H9 (cell line): Measurements from ENCODE around the gene SEMA4D. TPM values are rescaled to one million over a fixed set of nuclear protein-coding genes. Genes with fewer than 3 reads are reported as not detected.

Source experiments
- DNase-seq: peaks from one replicate; pipeline ENCODE4 v3.0.0-alpha.2; 2017
- H2AFZ ChIP-seq: one replicate; pipeline ENCODE4 v1.6.1; 2013; ENCODE audit warnings: mild to moderate bottlenecking, low read length, control low read depth, moderate library complexity
- H2AK5ac ChIP-seq: 2 replicates; pipeline ENCODE4 v1.6.1; 2013; ENCODE audit warnings: low read length, control low read depth, mixed read lengths; ENCODE audit not compliant: insufficient read length
- H2BK120ac ChIP-seq: one replicate; pipeline ENCODE4 v1.6.1; 2013; ENCODE audit warnings: low read depth, mild to moderate bottlenecking, low read length, control low read depth, inconsistent platforms; ENCODE audit not compliant: poor library complexity, severe bottlenecking
- H2BK12ac ChIP-seq: 2 replicates; pipeline ENCODE4 v1.6.1; 2013; ENCODE audit warnings: low read length, control low read depth, mixed read lengths, low read depth; ENCODE audit not compliant: insufficient read length
- H2BK15ac ChIP-seq: 2 replicates; pipeline ENCODE4 v1.6.1; 2013; ENCODE audit warnings: low read depth, low read length, control low read depth
- H2BK20ac ChIP-seq: one replicate; pipeline ENCODE4 v1.6.1; 2013; ENCODE audit warnings: low read depth, mild to moderate bottlenecking, low read length, control low read depth, inconsistent platforms; ENCODE audit not compliant: poor library complexity, severe bottlenecking
- H2BK5ac ChIP-seq: 2 replicates; pipeline ENCODE4 v1.6.1; 2013; ENCODE audit warnings: low read length, control low read depth, mixed read lengths; ENCODE audit not compliant: insufficient read length
- H3K14ac ChIP-seq: 2 replicates; pipeline ENCODE4 v1.6.1; 2013; ENCODE audit warnings: low read length, control low read depth; ENCODE audit not compliant: insufficient read depth
- H3K18ac ChIP-seq: 2 replicates; pipeline ENCODE4 v1.6.1; 2013; ENCODE audit warnings: low read depth, mild to moderate bottlenecking, mixed read lengths, low read length, control low read depth; ENCODE audit not compliant: insufficient read length
- H3K23ac ChIP-seq: 2 replicates; pipeline ENCODE4 v1.6.1; 2013; ENCODE audit warnings: low read length, control low read depth, mixed read lengths, low read depth; ENCODE audit not compliant: insufficient read length
- H3K23me2 ChIP-seq: 2 replicates; pipeline ENCODE4 v1.6.1; 2013; ENCODE audit warnings: low read depth, mild to moderate bottlenecking, mixed read lengths, low read length, control low read depth; ENCODE audit not compliant: insufficient read length, poor library complexity, severe bottlenecking
- H3K27ac ChIP-seq: 2 replicates; pipeline ENCODE4 v1.5.1; 2013; ENCODE audit warnings: low read length, control low read depth, mixed read lengths, low read depth; ENCODE audit not compliant: insufficient read length
- H3K27me3 ChIP-seq: 2 replicates; pipeline ENCODE4 v1.6.1; 2013; ENCODE audit warnings: low read length, control low read depth, inconsistent platforms; ENCODE audit not compliant: insufficient read depth
- H3K4ac ChIP-seq: 2 replicates; pipeline ENCODE4 v1.6.1; 2013; ENCODE audit warnings: low read depth, mild to moderate bottlenecking, control low read depth, inconsistent platforms, low read length, moderate library complexity
- H3K4me1 ChIP-seq: 2 replicates; pipeline ENCODE4 v1.6.1; 2013; ENCODE audit warnings: low read length, control low read depth, inconsistent platforms; ENCODE audit not compliant: insufficient read depth
- H3K4me2 ChIP-seq: 2 replicates; pipeline ENCODE4 v1.6.1; 2013; ENCODE audit warnings: low read length, control low read depth, mixed read lengths; ENCODE audit not compliant: insufficient read length, insufficient read depth
- H3K56ac ChIP-seq: 2 replicates; pipeline ENCODE4 v1.6.1; 2013; ENCODE audit warnings: low read depth, mild to moderate bottlenecking, mixed read lengths, low read length, control low read depth; ENCODE audit not compliant: insufficient read length
- H3K79me1 ChIP-seq: 2 replicates; pipeline ENCODE4 v1.6.1; 2013; ENCODE audit warnings: low read depth, mild to moderate bottlenecking, moderate library complexity, low read length, control low read depth, inconsistent platforms; ENCODE audit not compliant: insufficient read depth, poor library complexity, severe bottlenecking
- H3K79me2 ChIP-seq: 2 replicates; pipeline ENCODE4 v1.6.1; 2013; ENCODE audit warnings: low read length, control low read depth, inconsistent platforms; ENCODE audit not compliant: insufficient read depth
- H3K9ac ChIP-seq: 2 replicates; pipeline ENCODE4 v1.6.1; 2013; ENCODE audit warnings: low read length, control low read depth, mixed read lengths; ENCODE audit not compliant: insufficient read length; ENCODE audit errors: extremely low read depth
- H3K9me3 ChIP-seq: one replicate; pipeline ENCODE4 v1.6.1; 2013; ENCODE audit warnings: low read depth, low read length, inconsistent platforms; ENCODE audit not compliant: control insufficient read depth
- H3T11ph ChIP-seq: one replicate; pipeline ENCODE4 v1.6.1; 2013; ENCODE audit warnings: mild to moderate bottlenecking, low read length, control low read depth, inconsistent platforms
- H4K20me1 ChIP-seq: one replicate; pipeline ENCODE4 v1.6.1; 2013; ENCODE audit not compliant: control insufficient read depth, insufficient read length, insufficient read depth
- H4K5ac ChIP-seq: 2 replicates; pipeline ENCODE4 v1.6.1; 2013; ENCODE audit warnings: low read depth, mild to moderate bottlenecking, mixed read lengths, low read length, control low read depth; ENCODE audit not compliant: insufficient read length
- H4K8ac ChIP-seq: replicated peaks from 2 replicates; pipeline ENCODE4 v1.6.1; 2013; ENCODE audit warnings: low read length, control low read depth, mixed read lengths, low read depth; ENCODE audit not compliant: insufficient read length
- H4K91ac ChIP-seq: 2 replicates; pipeline ENCODE4 v1.6.1; 2013; ENCODE audit warnings: low read depth, mild to moderate bottlenecking, moderate library complexity, mixed read lengths, low read length, control low read depth; ENCODE audit not compliant: insufficient read length
- H3K27ac Mint-ChIP-seq, 3 experiments: 2 replicates in 2 of 3; 3 replicates in 1 of 3; pipeline ENCODE4 v1.8.0; 2020 to 2021; ENCODE audit warnings: mixed read lengths in 3 of 3, mild to moderate bottlenecking in 1 of 3, moderate library complexity in 1 of 3
- H3K27me3 Mint-ChIP-seq: 2 replicates; pipeline ENCODE4 v1.8.0; 2021; ENCODE audit warnings: low read depth, mild to moderate bottlenecking, moderate library complexity, mixed read lengths
- H3K36me3 Mint-ChIP-seq, 3 experiments: 2 replicates in 2 of 3; 3 replicates in 1 of 3; pipeline ENCODE4 v1.8.0; 2020 to 2021; ENCODE audit warnings: low read depth in 3 of 3, mixed read lengths in 3 of 3; ENCODE audit not compliant: insufficient read depth in 1 of 3
- H3K4me1 Mint-ChIP-seq, 2 experiments: 2 replicates each; pipeline ENCODE4 v1.8.0; 2020; ENCODE audit warnings: mixed read lengths in 2 of 2
- H3K4me3 Mint-ChIP-seq, 2 experiments: 2 replicates in 1 of 2; 3 replicates in 1 of 2; pipeline ENCODE4 v1.8.0; 2020 to 2021; ENCODE audit warnings: mild to moderate bottlenecking in 2 of 2, mixed read lengths in 2 of 2, moderate library complexity in 1 of 2
- H3K9me3 Mint-ChIP-seq, 2 experiments: 2 replicates in 1 of 2; 3 replicates in 1 of 2; pipeline ENCODE4 v1.8.0; 2020; ENCODE audit warnings: mild to moderate bottlenecking in 2 of 2, mixed read lengths in 2 of 2, moderate library complexity in 1 of 2
- CTCF ChIP-seq: fragments of 200-600 bp; sonication (generic); conservative IDR thresholded peaks from 3 replicates; pipeline ENCODE4 v1.8.0; 2021; ENCODE audit warnings: antibody characterized with exemption, mild to moderate bottlenecking
- WGBS: extraction: QIAGEN DNeasy Blood & Tissue Kit; methylation state at CpG from one replicate; pipeline ENCODE4 v1.1.7; 2013; ENCODE audit warnings: missing lambda C conversion rate, low lambda C conversion rate, mixed read lengths; ENCODE audit not compliant: insufficient read length; ENCODE audit errors: extremely low coverage; 5-methylcytosine and 5-hydroxymethylcytosine counted together
- total RNA-seq: library from RNA; stranded (reverse); gene quantifications from 2 replicates; pipeline ENCODE4 v1.2.1, GENCODE V29; 2021

SEMA4D gene
- total RNA-seq, 1 experiment from 2014 or later: 47.2 TPM

GRCh38 chr9:89471390-89471789, 26.5 kb downstream of the SEMA4D start:
- no CpG with 5 or more reads among the region's 3 CpGs for WGBS
- no peak overlapping the region for H3K4ac ChIP-seq
- H3K14ac ChIP-seq: no peak overlapping the region
- H3K9me3 ChIP-seq: no peaks in the 10 kb centered on the region
- H2BK20ac ChIP-seq: no peak overlapping the region
- no peak overlapping the region for H3K27ac ChIP-seq
- H3K9ac ChIP-seq: no peak overlapping the region
- H2AFZ ChIP-seq: no peak overlapping the region
- no peaks in the 10 kb centered on the region for H4K20me1 ChIP-seq
- H3K18ac ChIP-seq: no peak overlapping the region
- no peak overlapping the region for H3K56ac ChIP-seq
- H3K4me3 Mint-ChIP-seq: no peak overlapping the region
- no peaks in the 10 kb centered on the region for H3K27me3 Mint-ChIP-seq
- no peak overlapping the region for H3T11ph ChIP-seq
- H4K91ac ChIP-seq: no peak overlapping the region
- no peak overlapping the region for H2BK12ac ChIP-seq
- no peak overlapping the region for H2BK5ac ChIP-seq
- no peak overlapping the region for H2AK5ac ChIP-seq
- H3K23ac ChIP-seq: no peak overlapping the region
- H3K23me2 ChIP-seq: no peaks in the 10 kb centered on the region
- no peak for DNase-seq
- H3K27ac Mint-ChIP-seq: no peak overlapping the region; a peak in 1 of 7 replicates
- peaks cover 2 to 19% (median 11%) of the 10 kb centered on the region in 3 experiments; a peak in 5 of 7 replicates for H3K36me3 Mint-ChIP-seq
- no peak for TF ChIP-seq CTCF
- peaks cover 7% of the 10 kb centered on the region for H3K79me1 ChIP-seq
- no peaks in the 10 kb centered on the region for H3K27me3 ChIP-seq
- no peak overlapping the region for H4K8ac ChIP-seq
- peaks cover 43 to 48% of the 10 kb centered on the region in 2 experiments for H3K4me1 Mint-ChIP-seq
- H3K4me1 ChIP-seq: peaks cover 23% of the 10 kb centered on the region
- no peak overlapping the region for H3K4me2 ChIP-seq
- no peak overlapping the region for H4K5ac ChIP-seq
- no peaks in the 10 kb centered on the region for H3K9me3 Mint-ChIP-seq
- H3K79me2 ChIP-seq: peaks cover 17% of the 10 kb centered on the region; the same call in 1 of the 2 replicates
- H2BK15ac ChIP-seq: no peak overlapping the region
- H2BK120ac ChIP-seq: no peak overlapping the region
